SK-N-SH (cell line): ENCODE data around the gene SHKBP1. TPM values are rescaled to one million over a fixed set of nuclear protein-coding genes. Genes with fewer than 3 reads are reported as not detected.

Experiments used
- CTCF ChIA-PET: fragments of 300-600, 350-600 bp; formaldehyde crosslinking; extraction: SDS; loops from one replicate; lab custom pipeline; 2021; lab: Yijun Ruan, JAX
- POLR2A ChIA-PET: fragments of 350-600 bp; sonication (Branson Sonifier 250); formaldehyde crosslinking; extraction: SDS; loops from one replicate; lab custom pipeline; 2020; ENCODE audit warnings: antibody characterized with exemption, inconsistent platforms; lab: Yijun Ruan, JAX
- DNase-seq: peaks from one replicate; pipeline ENCODE4 v3.0.0; 2012
- H2AFZ ChIP-seq: fragments of 200-600 bp; sonication (generic); 2 replicates; pipeline ENCODE4 v1.8.1; 2016; ENCODE audit warnings: antibody characterized with exemption, mild to moderate bottlenecking, low read depth
- H3F3A ChIP-seq: fragments of 200-600 bp; sonication (generic); replicated peaks from 2 replicates; pipeline ENCODE3; 2016; ENCODE audit warnings: antibody characterized with exemption, mild to moderate bottlenecking; ENCODE audit not compliant: insufficient read depth
- H3K27ac ChIP-seq, 2 experiments: fragments of 200-500 bp in 1 of 2; fragments of 200-600 bp in 1 of 2; sonication (Bioruptor generic) in 1 of 2; sonication (generic), shearing (Covaris generic) in 1 of 2; 2 replicates each; pipeline versions ENCODE4 v1.5.1 to v1.6.1; 2014 to 2016; ENCODE audit warnings: low read depth in 2 of 2, inconsistent platforms in 1 of 2, low read length in 1 of 2, mild to moderate bottlenecking in 1 of 2, mixed read lengths in 1 of 2
- H3K27me3 ChIP-seq: fragments of 200-600 bp; sonication (generic), shearing (Covaris generic); 2 replicates; pipeline ENCODE4 v1.6.1; 2016; ENCODE audit warnings: mixed run types; ENCODE audit not compliant: insufficient read depth
- H3K36me3 ChIP-seq, 2 experiments: fragments of 200-500 bp in 1 of 2; fragments of 200-600 bp in 1 of 2; sonication (Bioruptor generic) in 1 of 2; sonication (generic) in 1 of 2; replicated peaks in 1 of 2; 2 replicates each; pipeline versions ENCODE3 to v1.5.1; 2014 to 2016; ENCODE audit warnings: low read length in 1 of 2, mild to moderate bottlenecking in 1 of 2; ENCODE audit not compliant: insufficient read depth in 2 of 2, control insufficient read depth in 1 of 2
- H3K4me1 ChIP-seq, 2 experiments: fragments of 200-500 bp in 1 of 2; fragments of 200-600 bp in 1 of 2; sonication (Bioruptor generic) in 1 of 2; sonication (generic), shearing (Covaris generic) in 1 of 2; 2 replicates each; pipeline versions ENCODE4 v1.5.1 to v1.6.1; 2014 to 2016; ENCODE audit warnings: low read depth in 1 of 2, low read length in 1 of 2, mixed run types in 1 of 2; ENCODE audit not compliant: insufficient read depth in 2 of 2, control insufficient read depth in 1 of 2
- H3K4me2 ChIP-seq: fragments of 200-600 bp; sonication (generic), shearing (Covaris generic); 2 replicates; pipeline ENCODE4 v1.6.1; 2017; ENCODE audit warnings: mixed run types
- H3K4me3 ChIP-seq, 2 experiments: fragments of 200-500 bp in 1 of 2; fragments of 200-600 bp in 1 of 2; sonication (Bioruptor generic) in 1 of 2; sonication (generic), shearing (Covaris generic) in 1 of 2; 2 replicates each; pipeline versions ENCODE4 v1.5.1 to v1.8.1; 2014 to 2016; ENCODE audit warnings: low read depth in 2 of 2, inconsistent platforms in 1 of 2, low read length in 1 of 2, mild to moderate bottlenecking in 1 of 2, mixed read lengths in 1 of 2, moderate library complexity in 1 of 2
- H3K79me2 ChIP-seq: fragments of 200-600 bp; sonication (generic); 2 replicates; pipeline ENCODE4 v1.8.1; 2017; ENCODE audit warnings: mild to moderate bottlenecking; ENCODE audit not compliant: insufficient read depth
- H3K9ac ChIP-seq: fragments of 200-600 bp; sonication (generic); 2 replicates; pipeline ENCODE4 v1.6.1; 2017; ENCODE audit warnings: mixed run types
- H3K9me2 ChIP-seq: fragments of 200-600 bp; sonication (generic); 2 replicates; pipeline ENCODE4 v1.6.1; 2017; ENCODE audit warnings: mixed run types
- H3K9me3 ChIP-seq: fragments of 200-600 bp; sonication (generic); 2 replicates; pipeline ENCODE4 v1.6.1; 2017; ENCODE audit warnings: mixed run types, mild to moderate bottlenecking, moderate library complexity
- H4K20me1 ChIP-seq: fragments of 200-600 bp; sonication (generic); 2 replicates; pipeline ENCODE4 v1.6.1; 2017; ENCODE audit warnings: mild to moderate bottlenecking, mixed run types; ENCODE audit not compliant: insufficient read depth
- CTCF ChIP-seq: fragments of 200-600 bp; sonication (generic); IDR thresholded peaks from 2 replicates; pipeline ENCODE4 v1.6.1; 2017; ENCODE audit warnings: antibody characterized with exemption, mild to moderate bottlenecking, moderate library complexity
- FOSL2 ChIP-seq: IDR thresholded peaks from 2 replicates; pipeline ENCODE4 v1.4.0; 2012; ENCODE audit warnings: low read depth, mild to moderate bottlenecking, moderate library complexity, borderline replicate concordance
- GABPA ChIP-seq: IDR thresholded peaks from 2 replicates; pipeline ENCODE4 v1.4.0; 2012; ENCODE audit warnings: low read depth, mild to moderate bottlenecking
- JUND ChIP-seq: IDR thresholded peaks from 2 replicates; pipeline ENCODE4 v1.4.0; 2012
- MAX ChIP-seq: IDR thresholded peaks from 2 replicates; pipeline ENCODE4 v1.4.0; 2012; ENCODE audit warnings: low read depth
- MXI1 ChIP-seq: IDR thresholded peaks from 2 replicates; pipeline ENCODE4 v1.6.1; 2012; ENCODE audit warnings: mild to moderate bottlenecking, low read depth, low read length, improper control_type of control experiment
- NFIC ChIP-seq: IDR thresholded peaks from 2 replicates; pipeline ENCODE4 v1.4.0; 2012; ENCODE audit warnings: borderline replicate concordance
- RAD21 ChIP-seq: IDR thresholded peaks from 2 replicates; pipeline ENCODE4 v1.6.1; 2012; ENCODE audit warnings: mild to moderate bottlenecking, low read length
- REST ChIP-seq: IDR thresholded peaks from 2 replicates; pipeline ENCODE4 v1.6.1; 2012; ENCODE audit warnings: mild to moderate bottlenecking, low read depth, low read length, moderate library complexity
- RXRA ChIP-seq: IDR thresholded peaks from 2 replicates; pipeline ENCODE4 v1.4.0; 2012; ENCODE audit warnings: low read depth, mild to moderate bottlenecking, borderline replicate concordance
- TCF12 ChIP-seq: IDR thresholded peaks from 2 replicates; pipeline ENCODE4 v1.4.0; 2012
- TEAD4 ChIP-seq: IDR thresholded peaks from 2 replicates; pipeline ENCODE4 v1.4.0; 2012; ENCODE audit warnings: mild to moderate bottlenecking, borderline replicate concordance; ENCODE audit not compliant: insufficient read depth
- USF1 ChIP-seq: IDR thresholded peaks from 2 replicates; pipeline ENCODE4 v1.4.0; 2012; ENCODE audit warnings: low read depth, borderline replicate concordance
- WGBS: methylation state at CpG from one replicate; pipeline ENCODE4 v1.1.6; 2017; ENCODE audit warnings: low lambda C conversion rate; 5-methylcytosine and 5-hydroxymethylcytosine counted together
- polyA plus RNA-seq, 3 experiments: library from polyadenylated mRNA; depleted of rRNA; stranded (reverse); fragments of >200 nt; gene quantifications; 2 replicates each; pipeline ENCODE4 v1.2.3, GENCODE V29; 2012

SHKBP1 gene
- polyA plus RNA-seq, 1 of the 3 experiments (the other 2 are of a cell fraction), result 62.7 TPM

- TF ChIP-seq REST (no peak), MAX (no peak)
- TF ChIP-seq, all 33 proteins: peak for 0
Measured at GRCh38 chr19:40599902-40600569, 23.4 kb downstream of the SHKBP1 start (continued).

- no peaks in the 10 kb centered on the region for H3K36me3 ChIP-seq
- peak overlapping the region in 1 of 2 experiments; percentile 46; a peak in 1 of 4 replicates for H3K4me3 ChIP-seq
- H3K9ac ChIP-seq, result no peak overlapping the region
- no peaks in the 10 kb centered on the region for H3K9me3 ChIP-seq
- no peaks in the 10 kb centered on the region for H3K27me3 ChIP-seq
- 61% methylated on average over 13 of the region's 13 CpGs for WGBS
- H3K9me2 ChIP-seq, result no peaks in the 10 kb centered on the region
- DNase-seq, result no peak
- peaks cover 38% of the 10 kb centered on the region for H3F3A ChIP-seq
- no peak overlapping the region for H3K4me2 ChIP-seq
- H4K20me1 ChIP-seq, result no peaks in the 10 kb centered on the region; the same call in 1 of the 2 replicates
- ChIA-PET POLR2A (no interaction called here), CTCF (interaction anchor here (1.0 to 9.6 kb wide), 18 partner anchors 9 to 409 kb away, joined by 3 to 176 read pairs (median 6); partner anchors contain the start of genes BLVRB and MAP3K10)
- H3K27ac ChIP-seq, result no peak overlapping the region
- H3K4me1 ChIP-seq, result peaks cover 7 to 44% of the 10 kb centered on the region in 2 experiments; a peak in 2 of 4 replicates
- no peak overlapping the region for H2AFZ ChIP-seq
- H3K79me2 ChIP-seq, result no peaks in the 10 kb centered on the region
- TF ChIP-seq CTCF, result no peak
- no peak for TF ChIP-seq FOSL2
- TF ChIP-seq TCF12, result no peak
- no peak for TF ChIP-seq RAD21
- no peak for TF ChIP-seq MAX
- TF ChIP-seq GABPA, result no peak
- no peak for TF ChIP-seq RXRA
- no peak for TF ChIP-seq REST
- TF ChIP-seq NFIC, result no peak
- TF ChIP-seq USF1, result no peak
- TF ChIP-seq JUND, result no peak
- no peak for TF ChIP-seq TEAD4
- TF ChIP-seq MXI1, result no peak
Measured at GRCh38 chr19:40600570-40601133, 24.0 kb downstream of the SHKBP1 start.
